H1 (cell line): Measurements from ENCODE around the gene LCLAT1. TPM values are rescaled to one million over a fixed set of nuclear protein-coding genes. Genes with fewer than 3 reads are reported as not detected.

Experiments used
- ASH2L ChIP-seq: fragments of 200-600, 300-600 bp; sonication (generic); IDR thresholded peaks from one replicate; pipeline ENCODE4 v1.7.1; 2017; ENCODE audit warnings: low read length
- EZH2 ChIP-seq: fragments of 200-600 bp; sonication (generic); IDR thresholded peaks from 2 replicates; pipeline ENCODE4 v1.7.1; 2012; ENCODE audit warnings: low read depth, mild to moderate bottlenecking, moderate library complexity, low read length, inconsistent platforms; ENCODE audit not compliant: severe bottlenecking
- SIX5 ChIP-seq: IDR thresholded peaks from 2 replicates; pipeline ENCODE4 v1.6.1; 2011; ENCODE audit warnings: mild to moderate bottlenecking, low read depth, low read length
- SRF ChIP-seq: IDR thresholded peaks from 2 replicates; pipeline ENCODE4 v1.6.1; 2011; ENCODE audit warnings: mild to moderate bottlenecking, low read depth, low read length, moderate library complexity
- polyA plus RNA-seq, 7 experiments: library from polyadenylated mRNA; depleted of rRNA in 3 of 7; stranded (reverse) in 5 of 7; unstranded in 2 of 7; fragments of >200 nt in 5 of 7; fragments of 200-250 nt in 2 of 7; gene quantifications; 1 replicate in 5 of 7; 2 replicates in 1 of 7; 4 replicates in 1 of 7; pipeline versions ENCODE4 v1.2.1 to v1.2.3, GENCODE V29; 2011 to 2013; ENCODE audit warnings: missing spikeins in 2 of 7, mixed read lengths in 2 of 7
- total RNA-seq: library from RNA; stranded (reverse); fragmentation: NEBNext Ultra II Directional; extraction: Animal tissue kit (Norgen Biotek cat#: 25700); gene quantifications from 2 replicates; pipeline ENCODE4 v1.2.1, GENCODE V29; 2021
- TF ChIP-seq, protein P1 (sequence below), 3 experiments: IDR thresholded peaks; 1 replicate in 2 of 3; 2 replicates in 1 of 3; pipeline versions ENCODE4 v1.5.1 to v1.6.1; 2011; ENCODE audit warnings: low read length in 3 of 3, mild to moderate bottlenecking in 3 of 3, inconsistent platforms in 2 of 3, low read depth in 1 of 3, moderate library complexity in 1 of 3; ENCODE audit not compliant: insufficient read depth in 1 of 3; ENCODE audit errors: control extremely low read depth in 1 of 3

LCLAT1 gene
- total and polyA plus RNA-seq, 2 of the 8 experiments (the other 6 are each of a cell fraction or from before 2014, with no cell fraction given) = 7.6 to 22.0 TPM

DNA sequence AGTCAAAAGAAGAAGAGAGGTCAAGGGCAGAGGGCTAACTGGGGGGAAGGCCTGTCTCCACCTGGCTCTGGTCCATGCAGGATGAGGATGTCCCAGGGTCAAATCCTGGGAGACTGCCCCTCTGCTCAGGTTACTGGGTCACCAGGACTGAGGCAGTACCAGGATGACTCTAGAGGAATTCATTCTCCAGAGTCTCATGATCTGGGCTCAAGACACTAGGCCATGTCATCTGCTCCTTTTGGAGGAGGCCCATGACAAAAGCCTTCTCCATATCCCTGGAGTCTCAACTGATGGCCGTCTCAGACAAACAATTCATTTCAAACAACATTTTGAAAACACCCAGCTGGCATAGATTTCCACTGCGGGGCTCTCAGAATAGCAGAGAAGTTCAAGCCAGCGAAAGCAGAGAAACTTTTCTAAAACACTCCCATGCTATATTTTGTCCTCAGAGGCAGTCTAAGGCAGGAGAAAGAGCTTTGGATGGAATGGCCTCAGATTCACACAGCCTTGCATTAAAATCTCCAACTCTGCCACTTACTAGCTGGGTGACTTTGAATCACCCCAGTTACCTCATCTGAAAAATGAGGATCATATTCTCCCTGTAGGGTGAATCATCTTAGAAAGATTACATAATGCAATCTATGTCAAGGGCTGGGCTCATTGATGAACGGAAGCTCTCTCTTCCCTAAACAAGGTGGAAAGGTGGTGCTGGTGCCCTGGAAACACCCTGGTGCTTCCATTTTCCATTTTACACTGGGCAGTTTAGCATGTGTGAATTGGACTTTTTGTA, 48.8 kb upstream of the LCLAT1 start (continued):
- TF ChIP-seq, protein P1, sequence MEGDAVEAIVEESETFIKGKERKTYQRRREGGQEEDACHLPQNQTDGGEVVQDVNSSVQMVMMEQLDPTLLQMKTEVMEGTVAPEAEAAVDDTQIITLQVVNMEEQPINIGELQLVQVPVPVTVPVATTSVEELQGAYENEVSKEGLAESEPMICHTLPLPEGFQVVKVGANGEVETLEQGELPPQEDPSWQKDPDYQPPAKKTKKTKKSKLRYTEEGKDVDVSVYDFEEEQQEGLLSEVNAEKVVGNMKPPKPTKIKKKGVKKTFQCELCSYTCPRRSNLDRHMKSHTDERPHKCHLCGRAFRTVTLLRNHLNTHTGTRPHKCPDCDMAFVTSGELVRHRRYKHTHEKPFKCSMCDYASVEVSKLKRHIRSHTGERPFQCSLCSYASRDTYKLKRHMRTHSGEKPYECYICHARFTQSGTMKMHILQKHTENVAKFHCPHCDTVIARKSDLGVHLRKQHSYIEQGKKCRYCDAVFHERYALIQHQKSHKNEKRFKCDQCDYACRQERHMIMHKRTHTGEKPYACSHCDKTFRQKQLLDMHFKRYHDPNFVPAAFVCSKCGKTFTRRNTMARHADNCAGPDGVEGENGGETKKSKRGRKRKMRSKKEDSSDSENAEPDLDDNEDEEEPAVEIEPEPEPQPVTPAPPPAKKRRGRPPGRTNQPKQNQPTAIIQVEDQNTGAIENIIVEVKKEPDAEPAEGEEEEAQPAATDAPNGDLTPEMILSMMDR (IDR thresholded peaks at IDR 0.05; ENCODE audit: control extremely low read depth in 1 of 3, insufficient read depth in 1 of 3, low read depth in 1 of 3, low read length in 3 of 3) = no peak
- TF ChIP-seq SRF (no peak), SIX5 (no peak), EZH2 (no peak), ASH2L (no peak)
